Chondrocyte (in vitro differentiated cells): Measurements from ENCODE around the gene UGDH. TPM values are rescaled to one million over a fixed set of nuclear protein-coding genes. Genes with fewer than 3 reads are reported as not detected.

Experiments
- DNase-seq: peaks from one replicate; pipeline ENCODE4 v3.0.0; 2021; ENCODE audit warnings: mixed read lengths, low spot score
- H3K27ac Mint-ChIP-seq: one replicate; pipeline ENCODE4 v1.8.0; 2021; ENCODE audit warnings: mild to moderate bottlenecking, moderate library complexity, mixed read lengths; ENCODE audit not compliant: unreplicated experiment
- H3K27me3 Mint-ChIP-seq: 2 replicates; pipeline ENCODE4 v1.8.0; 2021; ENCODE audit warnings: low read depth, mixed read lengths
- H3K36me3 Mint-ChIP-seq: 2 replicates; pipeline ENCODE4 v1.8.0; 2021; ENCODE audit warnings: low read depth, mixed read lengths
- H3K4me1 Mint-ChIP-seq: 2 replicates; pipeline ENCODE4 v1.8.0; 2021; ENCODE audit warnings: low read depth, mild to moderate bottlenecking, mixed read lengths
- H3K4me3 Mint-ChIP-seq: one replicate; pipeline ENCODE4 v1.8.0; 2021; ENCODE audit warnings: mild to moderate bottlenecking, moderate library complexity, mixed read lengths; ENCODE audit not compliant: unreplicated experiment
- H3K9me3 Mint-ChIP-seq: 2 replicates; pipeline ENCODE4 v1.8.0; 2021; ENCODE audit warnings: low read depth, mixed read lengths
- CTCF ChIP-seq: fragments of 200-600 bp; sonication (generic); IDR thresholded peaks from 2 replicates; pipeline ENCODE4 v1.5.0; 2021; ENCODE audit warnings: antibody characterized with exemption, mild to moderate bottlenecking, moderate library complexity
- total RNA-seq: library from RNA; stranded (reverse); gene quantifications from 3 replicates; pipeline ENCODE4 v1.2.1, GENCODE V29; 2021

Gene UGDH
- total RNA-seq, 1 donor from 2014 or later: 151 TPM

- H3K36me3 Mint-ChIP-seq: peaks cover 35% of the 10 kb centered on the region
Measured at GRCh38 chr4:39502019-39502663, 25.1 kb downstream of the UGDH start.

GRCh38 chr4:39498727-39499020, 28.6 kb downstream of the UGDH start:
- no peak for TF ChIP-seq CTCF
- Mint-ChIP-seq H3K27me3 (no peaks in the 10 kb centered on the region), H3K27ac (peak overlapping the region; percentile 49), H3K36me3 (peaks cover 19% of the 10 kb centered on the region), H3K4me3 (no peak overlapping the region), H3K4me1 (peaks cover 45% of the 10 kb centered on the region), H3K9me3 (no peaks in the 10 kb centered on the region)
- DNase-seq: no peak

More at GRCh38 chr4:39502019-39502663, 25.1 kb downstream of the UGDH start:
- DNase-seq: no peak
- no peak for TF ChIP-seq CTCF
- Mint-ChIP-seq H3K4me3 (no peak overlapping the region), H3K27ac (peak overlapping the region; percentile 93), H3K4me1 (peaks cover 54% of the 10 kb centered on the region), H3K9me3 (no peaks in the 10 kb centered on the region), H3K27me3 (no peaks in the 10 kb centered on the region)

- H3K27ac Mint-ChIP-seq: peak overlapping the region; percentile 36
Measured at GRCh38 chr4:39497909-39498726, 29.1 kb downstream of the UGDH start.

GRCh38 chr4:39495446-39496213, 31.6 kb downstream of the UGDH start:
- DNase-seq: no peak
- H3K27ac Mint-ChIP-seq: peak overlapping the region; percentile 19
- no peaks in the 10 kb centered on the region for H3K27me3 Mint-ChIP-seq
- TF ChIP-seq CTCF: no peak
- H3K36me3 Mint-ChIP-seq: peaks cover 10% of the 10 kb centered on the region
- H3K4me3 Mint-ChIP-seq: no peak overlapping the region
- H3K9me3 Mint-ChIP-seq: no peaks in the 10 kb centered on the region
- peaks cover 20% of the 10 kb centered on the region for H3K4me1 Mint-ChIP-seq

More at GRCh38 chr4:39497909-39498726, 29.1 kb downstream of the UGDH start:
- H3K27me3 Mint-ChIP-seq: no peaks in the 10 kb centered on the region
- H3K4me1 Mint-ChIP-seq: peaks cover 40% of the 10 kb centered on the region
- H3K4me3 Mint-ChIP-seq: no peak overlapping the region
- H3K36me3 Mint-ChIP-seq: peaks cover 14% of the 10 kb centered on the region
- TF ChIP-seq CTCF: no peak
- H3K9me3 Mint-ChIP-seq: no peaks in the 10 kb centered on the region
- no peak for DNase-seq

- H3K9me3 Mint-ChIP-seq: no peaks in the 10 kb centered on the region
- peaks cover 7% of the 10 kb centered on the region for H3K36me3 Mint-ChIP-seq
- no peak overlapping the region for H3K4me3 Mint-ChIP-seq
- no peaks in the 10 kb centered on the region for H3K27me3 Mint-ChIP-seq
- peaks cover 17% of the 10 kb centered on the region for H3K4me1 Mint-ChIP-seq
- no peak for TF ChIP-seq CTCF
- no peak for DNase-seq
- H3K27ac Mint-ChIP-seq: no peak overlapping the region
Measured at GRCh38 chr4:39494354-39494753, 32.9 kb downstream of the UGDH start.
